Colonic mucosa (tissue), 4 donors: Measurements from ENCODE around the gene TTC12. TPM values are rescaled to one million over a fixed set of nuclear protein-coding genes. Genes with fewer than 3 reads are reported as not detected.

Experiments
- DNase-seq: peaks from one replicate; pipeline ENCODE4 v3.0.0-alpha.2; 2020
- H3K27ac ChIP-seq: fragments of 200-600 bp; one replicate; pipeline ENCODE4 v1.8.0; 2021
- H3K27me3 ChIP-seq: fragments of 200-600 bp; one replicate; pipeline ENCODE4 v1.8.0; 2021
- H3K36me3 ChIP-seq: fragments of 200-600 bp; one replicate; pipeline ENCODE4 v1.8.0; 2021
- H3K4me1 ChIP-seq: fragments of 200-600 bp; one replicate; pipeline ENCODE4 v1.8.0; 2021; ENCODE audit warnings: mild to moderate bottlenecking
- H3K4me3 ChIP-seq: fragments of 200-600 bp; one replicate; pipeline ENCODE4 v1.8.0; 2021
- H3K9ac ChIP-seq, 2 donors: one replicate each; pipeline ENCODE4 v1.7.0; 2013; ENCODE audit warnings: control low read depth in 2 of 2, low read depth in 2 of 2, low read length in 2 of 2
- H3K9me3 ChIP-seq: fragments of 200-600 bp; one replicate; pipeline ENCODE4 v1.8.0; 2021
- CTCF ChIP-seq: fragments of 200-600 bp; IDR thresholded peaks from one replicate; pipeline ENCODE4 v1.8.0; 2022; ENCODE audit warnings: antibody characterized with exemption, mild to moderate bottlenecking
- intact Hi-C: fragments of 100-400 bp; cut with DNase I; formaldehyde crosslinking; loops from one replicate; pipeline ENCODE4 v1.14.1; 2022
- total RNA-seq, 2 donors: library from RNA; stranded (reverse); fragmentation: NEBNext Ultra II Directional in 1 of 2; extraction: Animal tissue kit (Norgen Biotek cat#: 25700) in 1 of 2; gene quantifications; one replicate each; pipeline ENCODE4 v1.2.1, GENCODE V29; 2021
- donor health status: healthy.
- donor health status: DM: no; HTN: no; CAD: no.
- donor health status: DM: no; HTN: no; CAD: no.

TTC12 gene
- total RNA-seq, 2 donors from 2014 or later, result 11.1 to 21.3 TPM

GRCh38 chr11:113378692-113379091 lies 64.3 kb downstream of the TTC12 start:
- no peaks in the 10 kb centered on the region for H3K36me3 ChIP-seq
- DNase-seq, result no peak

GRCh38 chr11:113382121-113382520 lies 67.7 kb downstream of the TTC12 start:
- Histone ChIP-seq H3K27ac (no peak overlapping the region), H3K4me3 (no peak overlapping the region), H3K27me3 (no peaks in the 10 kb centered on the region), H3K9ac (no peak overlapping the region), H3K4me1 (no peaks in the 10 kb centered on the region), H3K36me3 (no peaks in the 10 kb centered on the region), H3K9me3 (no peaks in the 10 kb centered on the region)
- no peak for DNase-seq
- intact Hi-C loops, result no loop called here
- no peak for TF ChIP-seq CTCF

More at GRCh38 chr11:113378692-113379091, 64.3 kb downstream of the TTC12 start:
- H3K4me3 ChIP-seq, result no peak overlapping the region
- H3K4me1 ChIP-seq, result no peaks in the 10 kb centered on the region
- no peak overlapping the region for H3K9ac ChIP-seq
- H3K27ac ChIP-seq, result no peak overlapping the region
- TF ChIP-seq CTCF, result no peak
- no peaks in the 10 kb centered on the region for H3K27me3 ChIP-seq
- intact Hi-C loops, result no loop called here
- no peaks in the 10 kb centered on the region for H3K9me3 ChIP-seq

GRCh38 chr11:113384551-113384950 lies 70.2 kb downstream of the TTC12 start:
- Histone ChIP-seq H3K9me3 (no peaks in the 10 kb centered on the region), H3K36me3 (no peaks in the 10 kb centered on the region), H3K9ac (no peak overlapping the region), H3K4me3 (no peak overlapping the region), H3K27ac (no peak overlapping the region), H3K27me3 (peaks cover 6% of the 10 kb centered on the region), H3K4me1 (no peaks in the 10 kb centered on the region)
- TF ChIP-seq CTCF, result no peak
- DNase-seq, result no peak
- intact Hi-C loops, result no loop called here

GRCh38 chr11:113385749-113386148 lies 71.4 kb downstream of the TTC12 start:
- Histone ChIP-seq H3K36me3 (no peaks in the 10 kb centered on the region), H3K27me3 (peaks cover 6% of the 10 kb centered on the region), H3K9me3 (no peaks in the 10 kb centered on the region), H3K4me3 (no peak overlapping the region), H3K9ac (no peak overlapping the region), H3K27ac (no peak overlapping the region), H3K4me1 (no peaks in the 10 kb centered on the region)
- no peak for TF ChIP-seq CTCF
- DNase-seq, result no peak
- intact Hi-C loops, result no loop called here

- DNase-seq, result no peak
- H3K27ac ChIP-seq, result no peak overlapping the region
- no peaks in the 10 kb centered on the region for H3K36me3 ChIP-seq
- TF ChIP-seq CTCF, result no peak
- H3K27me3 ChIP-seq, result peaks cover 6% of the 10 kb centered on the region
- no peaks in the 10 kb centered on the region for H3K9me3 ChIP-seq
- intact Hi-C loops, result no loop called here
- H3K9ac ChIP-seq, result no peak overlapping the region
- no peaks in the 10 kb centered on the region for H3K4me1 ChIP-seq
- H3K4me3 ChIP-seq, result no peak overlapping the region
These were observed 72.5 kb downstream of the TTC12 start for GRCh38 chr11:113386866-113387265.
